Measurements from ENCODE around the gene CISD3. TPM values are rescaled to one million over a fixed set of nuclear protein-coding genes. Genes with fewer than 3 reads are reported as not detected.

CISD3 gene
- total and polyA plus RNA-seq, 10 of the 15 experiments (the other 5 are each of a cell fraction or from before 2014, with no cell fraction given) = 2.6 to 38.1 (median 8.1) TPM

DNA sequence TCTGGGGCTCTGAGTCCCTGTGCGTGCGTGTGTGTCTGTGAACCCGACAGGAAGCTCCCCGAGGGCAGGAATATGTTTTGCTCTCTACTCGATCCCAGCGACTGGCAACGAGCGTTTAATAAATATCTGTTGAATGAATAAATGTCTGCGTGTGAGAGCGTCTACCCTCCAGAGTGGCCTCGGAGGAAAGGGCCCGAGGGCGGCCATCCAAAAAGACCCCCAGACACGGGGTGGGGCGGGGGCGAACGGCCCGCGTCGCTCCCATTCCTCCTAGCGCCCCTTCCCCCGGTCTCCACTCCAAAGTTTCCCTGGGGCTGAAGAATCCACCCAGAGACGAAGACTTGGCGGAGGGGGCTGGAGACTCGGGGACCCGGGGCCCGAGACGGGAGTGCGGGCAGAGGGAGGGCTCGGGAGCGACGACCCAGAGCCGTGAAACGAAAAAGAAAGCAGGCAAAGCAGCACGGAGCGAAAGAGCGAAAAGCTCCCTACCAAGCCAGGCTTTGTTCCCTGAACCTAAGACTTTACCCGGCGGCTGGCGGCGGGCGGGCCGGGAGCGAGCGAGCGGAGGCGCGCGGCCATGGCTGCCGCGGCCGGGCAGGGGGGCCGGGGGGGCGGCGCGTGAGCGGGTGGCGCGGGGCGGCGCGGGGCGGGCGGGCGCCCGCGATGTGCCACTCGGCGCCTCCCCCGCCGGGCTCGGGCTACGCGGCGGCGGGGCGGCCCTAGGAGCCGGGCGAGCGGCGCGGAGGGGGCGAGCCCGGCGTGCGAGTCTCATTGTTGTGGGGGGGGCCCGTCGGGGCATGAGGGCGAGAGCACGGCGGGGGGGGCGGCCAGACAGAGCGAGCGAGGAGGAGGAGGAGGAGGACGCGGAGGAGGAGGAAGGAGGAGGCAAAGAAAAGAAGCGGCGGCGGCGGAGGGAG, 25.3 kb upstream of the CISD3 start, which contains the start of gene MLLT6:
MLLT6 (plus strand) TSS at position 668 of the 917 bp plus-strand sequence. CDS start 360 bp downstream, outside the sequence.
- in situ Hi-C loops (cut with MboI) (no loop called here), intact Hi-C loops (cut with micrococcal nuclease; ENCODE audit: unreplicated experiment) (loop anchor here (1.0 kb wide), 1 partner anchor 47 kb away; the partner anchor contains the start of gene PSMB3)
- peak within 1 kb of the TSS; percentile 99 for H3K4me2 ChIP-seq (ENCODE audit: control insufficient read depth, insufficient read depth)
- peaks cover 63% of the 10 kb centered on the region for H3K79me2 ChIP-seq (ENCODE audit: control insufficient read depth, insufficient read depth, low read length)
- peak within 1 kb of the TSS; percentile 100 for H3K9ac ChIP-seq (ENCODE audit: control insufficient read depth, insufficient read depth, low read length)
- ATAC-seq = peak; percentile 10
- H3K27me3 ChIP-seq (replicated peaks in 1 of 2; ENCODE audit: control insufficient read depth in 2 of 2, insufficient read depth in 2 of 2, low read length in 1 of 2) = no peaks in the 10 kb centered on the region
- ChIA-PET RAD21 (ENCODE audit: unreplicated experiment) (interaction anchor here (0.6 to 3.8 kb wide), 5 partner anchors 26 to 163 kb away, joined by 3 to 24 read pairs (median 4); partner anchors contain the start of gene CISD3), POLR2A (interaction anchor here (0.6 to 1.8 kb wide), 6 partner anchors 9 to 166 kb away, joined by 3 to 7 read pairs (median 4); partner anchors contain the start of genes CISD3, LASP1 and PSMB3), SMC1A (ENCODE audit: uncharacterized antibody, unreplicated experiment) (interaction anchor here (1.0 to 4.3 kb wide), 6 partner anchors 15 to 164 kb away, joined by 3 to 26 read pairs (median 5); partner anchors contain the start of gene EPOP), CTCF (interaction anchor here (0.6 to 3.2 kb wide), 4 partner anchors 26 to 379 kb away, joined by 3 to 17 read pairs (median 10); partner anchors contain the start of gene EPOP)
- H4K20me1 ChIP-seq (ENCODE audit: control insufficient read depth, insufficient read depth) = no peaks in the 10 kb centered on the region
- peaks cover 25% of the 10 kb centered on the region for H3K4me1 ChIP-seq (ENCODE audit: control insufficient read depth, insufficient read depth, low read length)
- no peaks in the 10 kb centered on the region for H3K9me3 ChIP-seq (replicated peaks; ENCODE audit: control insufficient read depth, insufficient read depth, low read length)
- peak within 1 kb of the TSS; percentile 100 for H3K27ac ChIP-seq (ENCODE audit: control insufficient read depth, insufficient read depth)
- 1% methylated on average over 38 of the region's 100 CpGs for WGBS (ENCODE audit: insufficient coverage, insufficient replicate concordance, low lambda C conversion rate, missing lambda C conversion rate)
- H3K4me3 ChIP-seq = peak within 1 kb of the TSS; percentile 99
- H3K36me3 ChIP-seq (ENCODE audit: control insufficient read depth in 2 of 2, insufficient read depth in 2 of 2, low read length in 1 of 2) = peaks cover 9 to 19% of the 10 kb centered on the region in 2 experiments; a peak in 3 of 4 replicates
- FAIRE-seq = no peak
- no TSS peak for BruUV-seq (replicated peaks)
- no peak for DNase-seq (ENCODE audit: low read depth, low spot score)
- no peak within 1 kb of the TSS for H2AFZ ChIP-seq (ENCODE audit: control insufficient read depth, low read depth, low read length)
- TF ChIP-seq ZNF217 (IDR thresholded peaks at IDR 0.05) (no peak), FOXK2 (IDR thresholded peaks at IDR 0.05) (no peak), ZNF384 (IDR thresholded peaks at IDR 0.05; ENCODE audit: borderline replicate concordance, low read depth, low read length) (no peak), MEF2B (IDR thresholded peaks at IDR 0.05; ENCODE audit: partially characterized antibody, poor library complexity, severe bottlenecking) (peak; percentile 10), BMI1 (IDR thresholded peaks at IDR 0.05; ENCODE audit: borderline replicate concordance) (no peak), BHLHE40 (IDR thresholded peaks at IDR 0.05; ENCODE audit: borderline replicate concordance in 1 of 2, low read depth in 2 of 2, low read length in 1 of 2) (peak; percentile 20 to 70; a peak in 3 of 4 replicates), YY1 (IDR thresholded peaks at IDR 0.05; ENCODE audit: low read depth, low read length) (peak; percentile 92), TAF1 (IDR thresholded peaks at IDR 0.05; ENCODE audit: borderline replicate concordance, low read depth, low read length) (peak; percentile 67; the same call in 1 of the 2 replicates), IKZF1 (conservative IDR thresholded peaks at IDR 0.05) (peak; percentile 43), BACH1 (IDR thresholded peaks at IDR 0.05; ENCODE audit: borderline replicate concordance) (peak; percentile 10), CREB1 (IDR thresholded peaks at IDR 0.05; ENCODE audit: low read depth) (0 out of 2 replicates have a peak, but pooled peaks have one; percentile 13)
- TF ChIP-seq, protein P1, sequence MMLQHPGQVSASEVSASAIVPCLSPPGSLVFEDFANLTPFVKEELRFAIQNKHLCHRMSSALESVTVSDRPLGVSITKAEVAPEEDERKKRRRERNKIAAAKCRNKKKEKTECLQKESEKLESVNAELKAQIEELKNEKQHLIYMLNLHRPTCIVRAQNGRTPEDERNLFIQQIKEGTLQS (IDR thresholded peaks at IDR 0.05; ENCODE audit: borderline replicate concordance, extremely low read depth, low read depth, low read length) = no peak
- TF ChIP-seq, protein P2, sequence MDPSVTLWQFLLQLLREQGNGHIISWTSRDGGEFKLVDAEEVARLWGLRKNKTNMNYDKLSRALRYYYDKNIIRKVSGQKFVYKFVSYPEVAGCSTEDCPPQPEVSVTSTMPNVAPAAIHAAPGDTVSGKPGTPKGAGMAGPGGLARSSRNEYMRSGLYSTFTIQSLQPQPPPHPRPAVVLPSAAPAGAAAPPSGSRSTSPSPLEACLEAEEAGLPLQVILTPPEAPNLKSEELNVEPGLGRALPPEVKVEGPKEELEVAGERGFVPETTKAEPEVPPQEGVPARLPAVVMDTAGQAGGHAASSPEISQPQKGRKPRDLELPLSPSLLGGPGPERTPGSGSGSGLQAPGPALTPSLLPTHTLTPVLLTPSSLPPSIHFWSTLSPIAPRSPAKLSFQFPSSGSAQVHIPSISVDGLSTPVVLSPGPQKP (IDR thresholded peaks at IDR 0.05; ENCODE audit: low read depth, low read length) = no peak
- TF ChIP-seq, protein P3, sequence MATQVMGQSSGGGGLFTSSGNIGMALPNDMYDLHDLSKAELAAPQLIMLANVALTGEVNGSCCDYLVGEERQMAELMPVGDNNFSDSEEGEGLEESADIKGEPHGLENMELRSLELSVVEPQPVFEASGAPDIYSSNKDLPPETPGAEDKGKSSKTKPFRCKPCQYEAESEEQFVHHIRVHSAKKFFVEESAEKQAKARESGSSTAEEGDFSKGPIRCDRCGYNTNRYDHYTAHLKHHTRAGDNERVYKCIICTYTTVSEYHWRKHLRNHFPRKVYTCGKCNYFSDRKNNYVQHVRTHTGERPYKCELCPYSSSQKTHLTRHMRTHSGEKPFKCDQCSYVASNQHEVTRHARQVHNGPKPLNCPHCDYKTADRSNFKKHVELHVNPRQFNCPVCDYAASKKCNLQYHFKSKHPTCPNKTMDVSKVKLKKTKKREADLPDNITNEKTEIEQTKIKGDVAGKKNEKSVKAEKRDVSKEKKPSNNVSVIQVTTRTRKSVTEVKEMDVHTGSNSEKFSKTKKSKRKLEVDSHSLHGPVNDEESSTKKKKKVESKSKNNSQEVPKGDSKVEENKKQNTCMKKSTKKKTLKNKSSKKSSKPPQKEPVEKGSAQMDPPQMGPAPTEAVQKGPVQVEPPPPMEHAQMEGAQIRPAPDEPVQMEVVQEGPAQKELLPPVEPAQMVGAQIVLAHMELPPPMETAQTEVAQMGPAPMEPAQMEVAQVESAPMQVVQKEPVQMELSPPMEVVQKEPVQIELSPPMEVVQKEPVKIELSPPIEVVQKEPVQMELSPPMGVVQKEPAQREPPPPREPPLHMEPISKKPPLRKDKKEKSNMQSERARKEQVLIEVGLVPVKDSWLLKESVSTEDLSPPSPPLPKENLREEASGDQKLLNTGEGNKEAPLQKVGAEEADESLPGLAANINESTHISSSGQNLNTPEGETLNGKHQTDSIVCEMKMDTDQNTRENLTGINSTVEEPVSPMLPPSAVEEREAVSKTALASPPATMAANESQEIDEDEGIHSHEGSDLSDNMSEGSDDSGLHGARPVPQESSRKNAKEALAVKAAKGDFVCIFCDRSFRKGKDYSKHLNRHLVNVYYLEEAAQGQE (IDR thresholded peaks at IDR 0.05; ENCODE audit: low read depth, low read length) = no peak
- TF ChIP-seq, protein P4, sequence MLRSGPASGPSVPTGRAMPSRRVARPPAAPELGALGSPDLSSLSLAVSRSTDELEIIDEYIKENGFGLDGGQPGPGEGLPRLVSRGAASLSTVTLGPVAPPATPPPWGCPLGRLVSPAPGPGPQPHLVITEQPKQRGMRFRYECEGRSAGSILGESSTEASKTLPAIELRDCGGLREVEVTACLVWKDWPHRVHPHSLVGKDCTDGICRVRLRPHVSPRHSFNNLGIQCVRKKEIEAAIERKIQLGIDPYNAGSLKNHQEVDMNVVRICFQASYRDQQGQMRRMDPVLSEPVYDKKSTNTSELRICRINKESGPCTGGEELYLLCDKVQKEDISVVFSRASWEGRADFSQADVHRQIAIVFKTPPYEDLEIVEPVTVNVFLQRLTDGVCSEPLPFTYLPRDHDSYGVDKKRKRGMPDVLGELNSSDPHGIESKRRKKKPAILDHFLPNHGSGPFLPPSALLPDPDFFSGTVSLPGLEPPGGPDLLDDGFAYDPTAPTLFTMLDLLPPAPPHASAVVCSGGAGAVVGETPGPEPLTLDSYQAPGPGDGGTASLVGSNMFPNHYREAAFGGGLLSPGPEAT (IDR thresholded peaks at IDR 0.05; ENCODE audit: low read depth) = 0 out of 2 replicates have a peak, but pooled peaks have one; percentile 27

All from GM12878 (cell line).